ENCODE results near the gene CD58.
"Not testable (repeated sequence)": the region's sequence is repeated elsewhere in the genome, so short reads cannot be mapped to it uniquely, and the experiment has no call there.

CD58 gene

GRCh38 chr1:116591951-116592605 lies 21.3 kb upstream of the CD58 start:
- DNase-seq, result not testable (repeated sequence)

- not testable (repeated sequence) for DNase-seq
These were observed 20.5 kb upstream of the CD58 start for GRCh38 chr1:116591006-116591950.

DNA sequence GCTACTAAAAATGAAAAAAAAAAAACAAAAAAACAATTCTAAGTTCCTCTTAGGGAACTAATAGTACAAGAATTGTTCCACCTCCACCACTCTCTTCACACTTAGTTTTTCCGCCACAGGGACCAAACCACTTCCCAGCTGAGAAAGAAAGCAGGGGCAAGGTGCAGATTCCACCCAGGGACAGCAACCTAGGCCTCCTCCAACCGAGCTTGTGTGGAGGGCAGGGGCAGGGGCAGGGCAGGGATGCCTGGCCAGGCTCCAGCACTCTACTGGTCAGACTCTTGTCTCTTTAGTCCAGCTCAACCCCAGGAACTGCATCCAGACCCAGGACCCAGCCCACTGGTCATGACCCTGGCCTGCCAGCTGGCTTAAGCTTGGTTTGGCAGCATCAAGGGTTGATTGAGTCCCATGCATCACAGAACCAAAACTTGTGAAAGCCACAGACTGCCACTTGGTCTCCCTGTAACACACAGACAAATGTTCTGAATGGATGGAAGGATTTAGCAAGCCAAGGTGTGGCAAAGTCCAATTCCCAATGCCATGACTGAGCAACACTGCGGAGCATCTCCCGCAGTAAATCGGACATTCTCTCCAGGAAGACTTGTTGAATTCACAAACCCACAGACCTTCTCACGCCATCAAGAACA lies 19.7 kb upstream of the CD58 start:
- not testable (repeated sequence) for DNase-seq

DNA sequence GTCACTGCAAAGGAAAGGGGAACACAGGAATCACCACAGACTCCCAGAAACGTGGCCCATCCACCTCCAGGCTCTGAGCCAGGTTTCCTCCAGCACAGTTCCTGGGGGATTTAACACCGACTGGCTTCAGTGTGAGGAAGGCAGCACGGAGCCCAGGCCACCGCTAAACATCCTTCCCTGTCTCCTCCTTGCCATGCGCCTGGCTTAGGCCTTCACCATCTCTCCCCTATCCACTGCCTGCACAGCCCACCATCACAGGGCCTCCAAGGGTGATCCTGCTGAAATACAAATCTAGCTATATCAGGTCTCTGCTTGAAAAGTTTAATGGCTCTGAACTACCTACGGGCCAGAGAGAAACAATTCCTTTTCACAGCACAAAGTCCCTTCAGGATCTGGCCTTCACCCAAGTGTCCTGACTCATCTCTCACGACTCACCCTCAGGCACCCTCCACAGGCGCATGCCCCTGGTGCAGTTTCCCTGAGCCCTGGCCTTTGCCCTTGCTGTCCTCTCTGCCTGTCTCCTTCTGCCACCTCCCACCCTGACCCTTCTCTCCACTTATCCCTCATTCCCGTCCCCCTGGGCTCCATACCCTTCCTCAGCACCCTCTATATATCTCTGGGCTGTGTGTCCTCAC lies 18.4 kb upstream of the CD58 start:
- not testable (repeated sequence) for DNase-seq

DNA sequence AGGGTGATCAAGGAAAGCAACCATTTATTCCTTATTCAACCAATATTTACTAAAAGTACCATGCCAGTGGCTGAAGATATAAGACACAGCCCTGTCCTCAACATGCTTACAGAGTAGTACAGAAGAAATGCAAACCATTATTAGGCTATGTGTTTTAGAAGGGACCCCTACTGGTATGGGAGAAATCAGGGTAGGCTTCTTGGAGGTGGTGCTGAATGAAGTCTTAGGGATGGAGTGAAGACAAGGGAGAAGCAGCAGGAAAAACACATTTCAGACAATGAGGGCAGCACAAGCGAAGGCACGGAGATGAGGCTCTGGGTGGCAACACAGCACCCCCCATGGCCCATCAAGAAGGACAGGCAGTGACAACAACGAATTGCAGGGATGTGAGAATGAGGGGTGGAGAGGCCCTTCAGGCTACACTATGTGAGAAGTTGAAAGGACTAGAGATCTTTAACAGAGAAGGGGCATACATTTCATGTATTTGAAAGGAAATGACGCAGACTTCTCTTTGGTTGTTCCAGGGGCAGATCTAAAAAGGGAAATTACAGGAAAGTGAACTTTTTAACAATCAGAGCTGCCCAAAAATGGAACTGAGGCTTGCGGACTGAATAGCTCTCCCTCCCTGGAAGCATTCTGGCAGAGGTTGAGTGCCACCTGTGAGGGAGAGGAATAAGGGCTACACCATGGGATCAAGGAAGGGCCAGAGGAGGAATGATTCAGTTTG lies 16.8 kb upstream of the CD58 start:
- DNase-seq, result no peak

- peak; percentile 48 for DNase-seq
These were observed 15.9 kb upstream of the CD58 start for GRCh38 chr1:116586741-116587143.

DNA sequence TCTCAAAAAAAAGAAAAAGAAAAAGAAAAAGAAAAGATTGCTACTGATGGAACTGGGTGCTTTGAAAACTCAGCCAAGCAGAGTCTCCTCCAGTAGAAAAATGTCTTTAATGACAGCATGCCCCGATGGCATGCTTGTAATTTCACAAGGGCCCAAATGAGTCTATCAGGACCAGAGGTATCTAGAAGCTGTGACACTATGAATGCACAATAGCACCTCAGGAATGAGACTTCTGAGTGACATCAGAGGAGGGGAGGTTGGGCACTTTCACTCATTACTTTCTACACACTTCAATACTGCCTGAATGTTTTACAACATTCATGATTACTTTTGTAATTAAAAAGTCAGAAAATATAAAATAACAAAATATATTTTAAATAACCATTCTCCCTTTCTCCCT lies 15.1 kb upstream of the CD58 start:
- DNase-seq, result no peak

DNA sequence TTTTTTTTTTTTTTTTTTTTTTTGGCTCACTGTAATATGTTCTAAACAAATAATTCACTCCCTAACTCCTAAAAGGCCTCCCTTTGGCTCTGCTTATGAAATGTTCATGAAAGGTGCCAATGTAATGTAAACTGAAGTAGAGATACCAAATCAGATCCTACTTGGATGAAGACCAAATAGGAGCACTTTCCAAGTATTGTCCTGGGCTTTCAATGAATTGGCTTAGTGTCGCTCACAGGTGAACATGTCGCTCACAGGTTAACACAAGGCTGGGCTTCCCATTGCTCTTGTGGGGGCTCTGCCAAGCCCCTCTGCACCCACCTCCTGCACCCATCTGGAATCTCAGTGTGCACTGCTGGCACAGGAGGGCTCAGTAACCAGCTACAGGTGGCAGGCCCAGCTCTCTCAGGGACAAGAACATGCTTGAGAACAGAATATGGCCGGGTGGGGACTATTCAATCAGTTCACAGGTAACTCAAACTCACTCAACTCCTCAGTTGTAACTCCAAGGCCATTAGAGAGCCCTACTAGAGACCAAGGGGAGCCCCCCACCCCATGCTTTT lies 10.6 kb upstream of the CD58 start:
- peak; percentile 40 for DNase-seq

GRCh38 chr1:116580446-116581322 lies 9.9 kb upstream of the CD58 start:
- peak; percentile 40 for DNase-seq

DNA sequence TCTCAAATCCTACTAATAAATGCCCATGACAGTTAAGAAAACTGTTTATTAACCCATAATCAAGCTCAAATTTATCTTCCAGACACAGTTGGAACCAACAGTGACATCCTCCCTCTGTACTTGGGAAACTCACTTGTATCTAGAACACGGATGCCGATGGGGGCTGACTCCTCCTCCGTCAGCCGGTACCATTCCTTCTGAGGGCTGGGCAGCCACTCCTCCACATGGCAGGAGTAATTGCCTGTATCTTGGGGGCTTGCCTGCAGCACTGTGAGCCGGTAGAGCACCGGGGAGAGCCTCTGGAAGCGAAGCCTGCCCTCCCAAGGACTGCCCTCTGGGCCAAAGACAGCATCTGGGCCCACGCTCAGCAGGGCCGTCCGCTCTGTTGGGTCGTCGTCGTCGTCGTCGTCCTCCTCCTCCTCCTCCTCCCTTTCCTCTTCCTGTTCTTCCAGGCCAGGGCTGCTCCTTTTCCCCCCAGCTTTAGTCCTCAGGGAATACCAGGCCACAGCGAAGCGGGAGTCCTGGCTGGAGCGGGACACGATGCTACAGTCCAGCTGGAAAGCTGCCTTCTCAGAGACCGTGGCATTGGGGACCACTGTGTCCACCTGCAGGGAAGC lies 8.5 kb upstream of the CD58 start:
- DNase-seq, result no peak

GRCh38 chr1:116578581-116578980 lies 7.8 kb upstream of the CD58 start:
- no peak for DNase-seq

DNA sequence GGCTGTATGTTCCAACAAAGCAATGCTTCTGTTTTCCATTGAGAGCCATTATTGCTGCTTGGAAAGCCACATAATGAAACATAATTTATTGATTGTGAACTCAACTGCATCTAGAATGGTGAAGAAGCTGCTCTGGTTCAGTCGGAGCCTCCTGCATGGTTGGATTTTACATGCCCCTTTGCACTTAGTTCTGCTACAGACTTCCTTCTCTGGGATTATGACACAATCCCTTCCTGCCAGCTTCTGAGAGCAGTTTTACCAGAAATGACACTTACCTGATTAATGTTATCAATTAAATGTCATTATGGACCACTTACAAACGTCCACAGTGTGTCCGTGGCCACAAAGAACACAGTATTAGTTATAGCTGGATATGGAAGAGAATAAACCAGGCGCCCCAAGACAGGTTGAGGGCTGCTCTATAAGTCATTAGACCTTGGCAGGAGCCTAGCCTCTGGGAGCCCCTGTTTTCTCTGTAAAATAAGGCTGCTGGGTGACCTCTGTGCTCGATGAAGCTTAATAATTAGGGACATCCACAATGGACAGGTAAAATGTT lies 7.0 kb upstream of the CD58 start:
- DNase-seq, result no peak

DNA sequence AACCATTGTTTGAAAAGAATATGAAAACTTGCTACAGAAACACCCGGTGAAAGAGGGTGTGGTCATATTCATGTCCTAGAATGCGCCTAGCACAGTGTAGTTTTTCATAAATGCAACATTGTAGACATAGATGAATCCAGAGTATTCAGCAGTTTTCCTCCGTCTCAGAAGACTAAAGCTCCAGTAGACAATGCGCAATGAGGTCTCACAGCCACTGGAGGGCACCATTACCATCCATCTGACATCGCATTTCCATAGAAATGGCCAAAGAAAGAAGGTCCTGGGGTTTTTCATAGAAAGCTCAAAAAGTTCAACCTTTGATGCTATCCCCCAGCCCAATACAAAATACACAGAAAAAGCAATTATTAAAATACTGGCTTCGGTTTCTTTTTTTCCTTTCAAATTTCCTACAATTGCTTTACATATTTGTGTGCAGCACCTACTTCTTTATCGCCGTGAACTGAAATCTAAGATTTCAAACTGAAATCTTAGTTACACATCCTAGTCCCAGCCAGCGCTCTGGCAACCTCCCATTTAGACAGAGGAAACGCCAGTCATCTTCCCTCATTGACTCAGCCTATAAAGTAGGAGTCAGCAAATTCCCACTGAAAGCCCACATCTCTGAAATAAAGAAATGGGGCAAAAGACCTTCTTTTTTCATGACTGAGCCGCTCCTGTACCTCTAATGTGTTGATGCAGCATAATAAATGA lies 3.9 kb upstream of the CD58 start:
- DNase-seq, result peak; percentile 77

GRCh38 chr1:116573431-116574095 lies 2.7 kb upstream of the CD58 start:
- no peak for DNase-seq

DNA sequence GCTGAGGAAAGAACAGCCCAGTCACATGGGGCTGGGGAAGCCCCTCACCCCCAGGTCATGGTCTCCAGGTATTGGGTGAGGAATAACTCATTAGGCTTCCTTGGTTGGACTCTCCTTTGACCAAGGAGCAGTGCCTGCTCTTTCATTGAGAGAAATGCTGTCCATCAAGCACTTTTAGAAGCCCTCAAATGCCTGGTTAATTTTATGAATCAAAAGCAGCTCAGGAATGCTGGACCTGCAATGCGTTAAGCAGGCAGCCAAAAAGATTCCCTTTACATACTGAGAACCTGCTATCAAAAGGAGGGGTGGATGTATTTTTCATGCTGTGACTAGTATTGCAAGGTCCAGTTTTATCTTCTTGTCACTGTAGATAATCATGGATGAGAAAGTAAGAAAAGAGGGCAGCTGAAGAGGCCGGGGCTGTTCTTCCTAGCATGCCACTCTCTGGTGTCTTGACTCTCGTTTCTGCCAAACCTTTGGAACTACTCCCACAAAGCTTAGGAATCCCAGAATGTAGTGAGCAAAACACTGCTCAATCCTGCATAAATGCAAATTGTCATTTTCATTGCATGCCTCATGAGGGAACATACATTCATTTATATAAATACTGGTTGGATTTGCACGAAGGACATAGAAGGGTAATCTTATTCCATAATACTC lies 2.1 kb upstream of the CD58 start:
- no peak for DNase-seq

GRCh38 chr1:116572099-116572498 lies 1.3 kb upstream of the CD58 start:
- no peak for DNase-seq

DNA sequence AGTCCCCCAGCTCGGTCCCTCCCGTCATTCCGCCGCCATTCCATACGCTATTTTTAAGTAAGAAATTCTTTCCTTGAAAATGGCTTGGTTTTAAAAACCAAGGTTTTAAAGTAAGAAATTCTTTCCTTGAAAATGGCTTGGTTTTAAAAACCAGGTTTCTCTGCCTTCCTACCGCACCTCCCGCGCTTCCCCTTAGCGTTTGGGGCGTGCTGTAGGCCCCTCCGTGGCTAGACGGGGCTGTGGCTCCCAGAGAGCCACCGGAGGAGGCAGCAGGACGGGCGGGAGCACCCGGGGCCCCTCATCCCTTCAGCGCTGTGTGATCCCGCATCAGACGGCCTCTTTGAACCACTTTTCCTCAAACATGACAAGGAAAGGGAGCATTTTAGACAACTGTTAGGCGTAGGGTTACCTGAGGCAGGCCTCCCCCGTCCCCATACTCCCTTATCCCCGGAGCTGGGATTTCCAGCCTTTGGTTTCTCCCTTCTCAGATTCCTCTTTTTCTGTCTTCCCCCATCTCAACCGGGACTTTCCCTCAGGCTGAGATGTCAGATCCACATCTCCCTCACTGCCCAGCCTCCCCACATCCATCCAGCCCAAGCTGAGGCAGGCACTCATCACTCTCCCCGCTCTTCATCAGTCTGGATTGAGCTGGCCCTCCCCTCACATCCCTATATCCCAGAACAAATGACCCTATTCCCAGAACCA lies 541 bp upstream of the CD58 start:
- DNase-seq, result no peak
